IMR-90 (cell line): ENCODE data around the gene PAK6.

Experiments
- BHLHE40 ChIP-seq: fragments of 150-350 bp; IDR thresholded peaks from 2 replicates; pipeline ENCODE4 v1.6.1; 2016; ENCODE audit warnings: mild to moderate bottlenecking, low read depth, low read length
- CEBPB ChIP-seq: IDR thresholded peaks from 2 replicates; pipeline ENCODE4 v1.6.1; 2012; ENCODE audit warnings: low read depth, low read length, improper control_type of control experiment
- CTCF ChIP-seq: conservative IDR thresholded peaks from 2 replicates; pipeline ENCODE4 v1.5.1; 2012; ENCODE audit warnings: mild to moderate bottlenecking, low read depth, low read length, improper control_type of control experiment
- FOS ChIP-seq: fragments of 150-350 bp; IDR thresholded peaks from 2 replicates; pipeline ENCODE4 v1.6.1; 2016; ENCODE audit warnings: low read depth, low read length
- MAZ ChIP-seq: IDR thresholded peaks from 2 replicates; pipeline ENCODE4 v1.6.1; 2012; ENCODE audit warnings: low read depth, mild to moderate bottlenecking, low read length, improper control_type of control experiment, moderate library complexity, borderline replicate concordance
- MXI1 ChIP-seq: IDR thresholded peaks from 2 replicates; pipeline ENCODE4 v1.6.1; 2012; ENCODE audit warnings: low read depth, mild to moderate bottlenecking, low read length, moderate library complexity, borderline replicate concordance
- POLR2A ChIP-seq: IDR thresholded peaks from 2 replicates; pipeline ENCODE4 v1.6.1; 2012; ENCODE audit warnings: mild to moderate bottlenecking, low read depth, low read length
- RAD21 ChIP-seq: IDR thresholded peaks from 2 replicates; pipeline ENCODE4 v1.6.1; 2012; ENCODE audit warnings: low read length, improper control_type of control experiment
- RCOR1 ChIP-seq: IDR thresholded peaks from 2 replicates; pipeline ENCODE4 v1.6.1; 2012; ENCODE audit warnings: mild to moderate bottlenecking, low read length, improper control_type of control experiment; ENCODE audit not compliant: insufficient replicate concordance
- RFX5 ChIP-seq: IDR thresholded peaks from 2 replicates; pipeline ENCODE4 v1.8.0; 2012; ENCODE audit warnings: low read depth, mild to moderate bottlenecking, low read length, moderate library complexity
- SMC3 ChIP-seq: fragments of 150-350 bp; IDR thresholded peaks from 2 replicates; pipeline ENCODE4 v1.6.1; 2016; ENCODE audit warnings: low read depth, mild to moderate bottlenecking, antibody characterized with exemption, low read length, moderate library complexity

GRCh38 chr15:40270246-40270995, 31.6 kb downstream of the PAK6 start:
- TF ChIP-seq CTCF, result no peak
- TF ChIP-seq RAD21, result no peak
- no peak for TF ChIP-seq MAZ
- no peak for TF ChIP-seq FOS
- no peak for TF ChIP-seq MXI1
- no peak for TF ChIP-seq POLR2A
- TF ChIP-seq RFX5, result no peak
- TF ChIP-seq RCOR1, result no peak
- no peak for TF ChIP-seq SMC3
- no peak for TF ChIP-seq CEBPB
- no peak for TF ChIP-seq BHLHE40
